Measurements from ENCODE around the gene ZNRF3.

Gene ZNRF3

GRCh38 chr22:28956506-28956905 is 73.1 kb downstream of the ZNRF3 start:
- no peak overlapping the region for H3K9ac ChIP-seq (ENCODE audit: low read depth, low read length)
- 87% methylated on average over 1 of the region's 1 CpG for WGBS

GRCh38 chr22:28958611-28959010 is 75.2 kb downstream of the ZNRF3 start:
- H3K4me1 ChIP-seq (ENCODE audit: insufficient read depth, low read length), result peaks cover 7% of the 10 kb centered on the region; the same call in 1 of the 2 replicates
- no peaks in the 10 kb centered on the region for H3K9me3 ChIP-seq (ENCODE audit: insufficient read depth, low read depth, low read length)
- 89% methylated on average over 5 of the region's 5 CpGs for WGBS
- no peaks in the 10 kb centered on the region for H3K36me3 ChIP-seq (ENCODE audit: insufficient read depth, low read length)
- no peaks in the 10 kb centered on the region for H3K27me3 ChIP-seq (ENCODE audit: insufficient read depth, low read length)
- H3K27ac ChIP-seq (ENCODE audit: low read depth, low read length), result no peak overlapping the region
- H3K9ac ChIP-seq (ENCODE audit: low read depth, low read length), result no peak overlapping the region
- H3K4me3 ChIP-seq (ENCODE audit: low read length), result no peak overlapping the region

More at GRCh38 chr22:28956506-28956905, 73.1 kb downstream of the ZNRF3 start:
- H3K4me3 ChIP-seq (ENCODE audit: low read length), result no peak overlapping the region
- H3K4me1 ChIP-seq (ENCODE audit: insufficient read depth, low read length), result peaks cover 23% of the 10 kb centered on the region
- no peak overlapping the region for H3K27ac ChIP-seq (ENCODE audit: low read depth, low read length)
- H3K27me3 ChIP-seq (ENCODE audit: insufficient read depth, low read length), result no peaks in the 10 kb centered on the region
- H3K36me3 ChIP-seq (ENCODE audit: insufficient read depth, low read length), result no peaks in the 10 kb centered on the region
- H3K9me3 ChIP-seq (ENCODE audit: insufficient read depth, low read depth, low read length), result no peaks in the 10 kb centered on the region

- Histone ChIP-seq H3K9me3 (ENCODE audit: insufficient read depth, low read depth, low read length) (no peaks in the 10 kb centered on the region), H3K36me3 (ENCODE audit: insufficient read depth, low read length) (no peaks in the 10 kb centered on the region), H3K27me3 (ENCODE audit: insufficient read depth, low read length) (no peaks in the 10 kb centered on the region), H3K4me1 (ENCODE audit: insufficient read depth, low read length) (peaks cover 14% of the 10 kb centered on the region), H3K9ac (ENCODE audit: low read depth, low read length) (no peak overlapping the region), H3K27ac (ENCODE audit: low read depth, low read length) (no peak overlapping the region), H3K4me3 (ENCODE audit: low read length) (no peak overlapping the region)
- 96% methylated on average over 3 of the region's 3 CpGs for WGBS
These were observed 78.7 kb downstream of the ZNRF3 start for GRCh38 chr22:28962042-28962554.

- Histone ChIP-seq H3K4me1 (ENCODE audit: insufficient read depth, low read length) (peaks cover 14% of the 10 kb centered on the region), H3K9ac (ENCODE audit: low read depth, low read length) (no peak overlapping the region), H3K4me3 (ENCODE audit: low read length) (no peak overlapping the region), H3K9me3 (ENCODE audit: insufficient read depth, low read depth, low read length) (no peaks in the 10 kb centered on the region), H3K27ac (ENCODE audit: low read depth, low read length) (no peak overlapping the region), H3K27me3 (ENCODE audit: insufficient read depth, low read length) (no peaks in the 10 kb centered on the region), H3K36me3 (ENCODE audit: insufficient read depth, low read length) (no peaks in the 10 kb centered on the region)
- WGBS, result 96% methylated on average over 2 of the region's 2 CpGs
These were observed 80.0 kb downstream of the ZNRF3 start for GRCh38 chr22:28963362-28963761.

GRCh38 chr22:28967163-28967665 is 83.8 kb downstream of the ZNRF3 start:
- 94% methylated on average over 6 of the region's 6 CpGs for WGBS
- Histone ChIP-seq H3K4me1 (ENCODE audit: insufficient read depth, low read length) (peaks cover 23% of the 10 kb centered on the region), H3K36me3 (ENCODE audit: insufficient read depth, low read length) (no peaks in the 10 kb centered on the region), H3K9me3 (ENCODE audit: insufficient read depth, low read depth, low read length) (no peaks in the 10 kb centered on the region), H3K27ac (ENCODE audit: low read depth, low read length) (no peak overlapping the region), H3K9ac (ENCODE audit: low read depth, low read length) (no peak overlapping the region), H3K27me3 (ENCODE audit: insufficient read depth, low read length) (no peaks in the 10 kb centered on the region), H3K4me3 (ENCODE audit: low read length) (no peak overlapping the region)

- Histone ChIP-seq H3K27ac (ENCODE audit: low read depth, low read length) (no peak overlapping the region), H3K27me3 (ENCODE audit: insufficient read depth, low read length) (no peaks in the 10 kb centered on the region), H3K4me1 (ENCODE audit: insufficient read depth, low read length) (peaks cover 23% of the 10 kb centered on the region), H3K9ac (ENCODE audit: low read depth, low read length) (no peak overlapping the region), H3K36me3 (ENCODE audit: insufficient read depth, low read length) (no peaks in the 10 kb centered on the region), H3K4me3 (ENCODE audit: low read length) (no peak overlapping the region), H3K9me3 (ENCODE audit: insufficient read depth, low read depth, low read length) (no peaks in the 10 kb centered on the region)
These were observed 84.6 kb downstream of the ZNRF3 start for GRCh38 chr22:28967969-28968368.

GRCh38 chr22:28969401-28970168 is 86.2 kb downstream of the ZNRF3 start:
- no peaks in the 10 kb centered on the region for H3K27me3 ChIP-seq (ENCODE audit: insufficient read depth, low read length)
- H3K4me3 ChIP-seq (ENCODE audit: low read length), result no peak overlapping the region
- no peaks in the 10 kb centered on the region for H3K9me3 ChIP-seq (ENCODE audit: insufficient read depth, low read depth, low read length)
- H3K9ac ChIP-seq (ENCODE audit: low read depth, low read length), result no peak overlapping the region
- H3K27ac ChIP-seq (ENCODE audit: low read depth, low read length), result no peak overlapping the region; the same call in 1 of the 2 replicates
- H3K36me3 ChIP-seq (ENCODE audit: insufficient read depth, low read length), result no peaks in the 10 kb centered on the region
- 62% methylated on average over 1 of the region's 2 CpGs for WGBS
- H3K4me1 ChIP-seq (ENCODE audit: insufficient read depth, low read length), result peaks cover 22% of the 10 kb centered on the region

- H3K36me3 ChIP-seq (ENCODE audit: insufficient read depth, low read length), result no peaks in the 10 kb centered on the region
- H3K27ac ChIP-seq (ENCODE audit: low read depth, low read length), result no peak overlapping the region
- peaks cover 39% of the 10 kb centered on the region for H3K4me1 ChIP-seq (ENCODE audit: insufficient read depth, low read length)
- no peaks in the 10 kb centered on the region for H3K27me3 ChIP-seq (ENCODE audit: insufficient read depth, low read length)
- H3K9me3 ChIP-seq (ENCODE audit: insufficient read depth, low read depth, low read length), result no peaks in the 10 kb centered on the region
- no peak overlapping the region for H3K4me3 ChIP-seq (ENCODE audit: low read length)
- H3K9ac ChIP-seq (ENCODE audit: low read depth, low read length), result no peak overlapping the region
- 88% methylated on average over 3 of the region's 3 CpGs for WGBS
These were observed 90.0 kb downstream of the ZNRF3 start for GRCh38 chr22:28973352-28973751.

- Histone ChIP-seq H3K4me1 (ENCODE audit: insufficient read depth, low read length) (peaks cover 39% of the 10 kb centered on the region), H3K4me3 (ENCODE audit: low read length) (no peak overlapping the region), H3K9ac (ENCODE audit: low read depth, low read length) (no peak overlapping the region), H3K27me3 (ENCODE audit: insufficient read depth, low read length) (no peaks in the 10 kb centered on the region), H3K9me3 (ENCODE audit: insufficient read depth, low read depth, low read length) (no peaks in the 10 kb centered on the region), H3K36me3 (ENCODE audit: insufficient read depth, low read length) (no peaks in the 10 kb centered on the region), H3K27ac (ENCODE audit: low read depth, low read length) (peak overlapping the region; percentile 27; the same call in 1 of the 2 replicates)
- 45% methylated on average over 4 of the region's 4 CpGs for WGBS
These were observed 93.7 kb downstream of the ZNRF3 start for GRCh38 chr22:28977060-28977459.

- Histone ChIP-seq H3K9me3 (ENCODE audit: insufficient read depth, low read depth, low read length) (no peaks in the 10 kb centered on the region), H3K36me3 (ENCODE audit: insufficient read depth, low read length) (no peaks in the 10 kb centered on the region), H3K4me3 (ENCODE audit: low read length) (no peak overlapping the region), H3K9ac (ENCODE audit: low read depth, low read length) (no peak overlapping the region), H3K4me1 (ENCODE audit: insufficient read depth, low read length) (peaks cover 43% of the 10 kb centered on the region), H3K27me3 (ENCODE audit: insufficient read depth, low read length) (no peaks in the 10 kb centered on the region), H3K27ac (ENCODE audit: low read depth, low read length) (peak overlapping the region; percentile 27)
- 68% methylated on average over 5 of the region's 5 CpGs for WGBS
These were observed 94.2 kb downstream of the ZNRF3 start for GRCh38 chr22:28977481-28977971.

GRCh38 chr22:28978158-28978557 is 94.8 kb downstream of the ZNRF3 start:
- Histone ChIP-seq H3K9ac (ENCODE audit: low read depth, low read length) (no peak overlapping the region), H3K4me3 (ENCODE audit: low read length) (no peak overlapping the region), H3K4me1 (ENCODE audit: insufficient read depth, low read length) (peaks cover 48% of the 10 kb centered on the region), H3K9me3 (ENCODE audit: insufficient read depth, low read depth, low read length) (no peaks in the 10 kb centered on the region), H3K36me3 (ENCODE audit: insufficient read depth, low read length) (no peaks in the 10 kb centered on the region), H3K27me3 (ENCODE audit: insufficient read depth, low read length) (no peaks in the 10 kb centered on the region), H3K27ac (ENCODE audit: low read depth, low read length) (no peak overlapping the region; the same call in 1 of the 2 replicates)
- 78% methylated on average over 6 of the region's 6 CpGs for WGBS
